NCI-H69 (cell line): ENCODE data around the gene NFIA.
A peak's percentile ranks its signal among the peaks of the same experiment; 100 is the strongest.
"Not testable (repeated sequence)": the region's sequence is repeated elsewhere in the genome, so short reads cannot be mapped to it uniquely, and the experiment has no call there.

Experiments
- DNase-seq: peaks from one replicate; lab custom pipeline; 2025; lab: John Stamatoyannopoulos, UW

NFIA gene

DNA sequence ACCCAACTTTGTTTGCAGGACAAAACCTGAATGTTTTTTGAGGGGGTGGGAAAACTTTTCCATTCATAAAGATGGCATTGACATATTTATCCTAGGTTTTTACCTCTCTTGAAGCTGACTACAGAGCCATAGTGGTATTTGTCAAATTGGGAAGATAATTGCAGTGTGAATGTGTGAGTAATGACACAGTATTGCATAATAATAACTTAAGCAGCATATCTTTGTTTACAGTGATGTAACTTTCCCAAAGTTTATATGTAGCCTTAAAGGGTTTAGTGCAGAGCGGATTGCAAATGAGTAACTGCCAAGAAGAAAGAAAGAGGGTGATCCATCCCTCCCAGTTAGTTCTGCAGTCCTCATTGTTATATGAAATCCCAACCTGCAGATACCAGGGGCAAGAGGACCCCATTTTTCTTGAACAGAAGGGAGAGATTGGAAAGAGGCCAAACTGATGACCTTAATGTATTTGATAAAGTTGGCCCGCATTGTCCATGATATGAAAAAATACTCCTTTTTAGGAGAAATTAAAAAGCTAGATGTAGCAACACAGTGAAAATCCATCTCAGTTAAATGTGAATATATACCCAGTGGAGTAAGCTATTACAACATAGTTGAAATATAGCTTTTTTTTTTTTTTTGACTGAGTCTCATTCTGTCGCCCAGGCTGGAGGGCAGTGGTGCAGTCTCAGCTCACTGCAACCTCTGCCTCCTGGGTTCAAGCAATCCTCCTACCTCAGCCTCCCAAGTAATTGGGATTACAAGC is 23.7 kb upstream of the NFIA start:
- peak; percentile 40 for DNase-seq

DNA sequence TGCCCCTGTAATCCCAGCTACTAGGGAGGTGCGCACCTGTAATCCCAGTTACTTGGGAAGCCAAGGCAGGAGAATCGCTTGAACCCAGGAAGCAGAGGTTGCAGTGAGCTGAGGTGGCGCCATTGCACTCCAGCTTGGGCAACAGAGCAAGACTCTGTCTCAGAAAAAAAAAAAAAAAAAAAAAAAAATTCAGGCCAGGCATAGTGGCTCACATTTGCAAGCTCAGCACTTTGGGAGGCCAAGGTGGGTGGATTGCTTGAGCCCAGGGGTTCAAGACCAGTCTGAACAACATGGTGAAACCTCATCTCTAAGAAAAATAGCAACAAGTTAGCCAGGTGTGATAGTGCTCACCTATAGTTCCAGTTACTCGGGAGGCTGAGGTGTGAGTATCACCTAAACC is 20.8 kb upstream of the NFIA start:
- DNase-seq: peak; percentile 9

DNA sequence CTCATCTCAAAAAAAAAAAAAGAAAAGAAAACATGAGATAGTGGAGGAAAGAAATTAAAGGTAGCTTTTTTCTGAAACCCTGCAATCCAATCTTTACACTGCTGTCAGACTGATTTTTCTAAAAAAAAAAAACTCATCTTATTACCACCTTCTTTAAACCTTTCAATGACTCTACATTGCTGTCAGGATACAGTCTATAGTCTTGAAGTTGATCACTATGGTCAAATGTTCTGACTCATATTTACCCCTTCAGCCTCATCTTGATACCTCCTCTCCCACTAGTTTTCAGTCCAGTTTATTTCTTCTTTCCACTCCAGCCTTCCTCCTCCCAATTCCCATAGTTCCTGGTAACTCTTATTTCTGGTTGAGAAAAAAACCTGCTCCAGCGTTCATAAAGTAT is 17.7 kb upstream of the NFIA start:
- DNase-seq: no peak

DNA sequence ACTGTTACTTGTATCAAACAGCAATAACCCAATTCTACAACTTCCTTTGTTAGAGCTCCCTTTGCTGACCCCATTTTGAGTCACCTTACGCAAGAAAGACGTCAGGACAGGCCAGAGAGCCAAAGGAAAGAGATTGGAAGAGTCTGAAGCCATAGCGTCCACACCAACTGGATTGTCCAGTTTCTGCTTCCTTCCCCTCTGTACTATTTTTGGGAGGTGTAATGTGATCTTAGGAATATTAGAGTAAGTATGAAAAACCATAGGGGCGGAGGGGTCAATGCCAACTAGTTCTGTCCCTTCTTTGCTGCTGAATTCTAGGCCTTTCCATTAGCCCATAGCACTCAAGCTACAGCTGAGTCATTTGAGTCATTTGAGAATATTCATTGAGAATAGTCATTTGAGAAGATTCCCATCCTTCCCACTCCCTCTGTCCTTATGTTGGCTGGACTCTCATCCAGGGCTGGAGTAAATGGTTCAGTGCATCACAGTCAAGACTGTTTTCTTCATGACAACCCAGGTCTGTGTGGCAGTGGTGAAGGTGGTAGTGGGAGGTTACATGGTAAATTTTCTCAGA is 14.8 kb upstream of the NFIA start:
- DNase-seq: no peak

DNA sequence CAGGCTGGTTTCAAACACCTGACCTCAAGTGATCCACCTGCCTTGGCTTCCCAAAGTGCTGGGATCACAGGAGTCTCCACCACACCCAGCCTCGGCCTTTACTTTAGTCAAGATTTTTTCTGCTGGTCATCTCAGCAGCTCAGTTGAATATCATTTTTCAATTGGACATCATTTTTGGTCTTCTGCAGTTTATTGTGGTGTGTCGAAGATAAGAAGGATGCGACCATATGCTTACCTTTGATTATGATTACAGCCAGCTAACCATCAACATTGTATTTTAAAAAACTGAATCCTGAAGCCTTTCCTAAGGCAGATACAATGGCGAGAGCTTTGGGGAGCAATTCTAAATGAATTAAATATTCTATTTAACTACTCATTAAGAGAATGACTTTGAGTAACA is 12.3 kb upstream of the NFIA start:
- no peak for DNase-seq

DNA sequence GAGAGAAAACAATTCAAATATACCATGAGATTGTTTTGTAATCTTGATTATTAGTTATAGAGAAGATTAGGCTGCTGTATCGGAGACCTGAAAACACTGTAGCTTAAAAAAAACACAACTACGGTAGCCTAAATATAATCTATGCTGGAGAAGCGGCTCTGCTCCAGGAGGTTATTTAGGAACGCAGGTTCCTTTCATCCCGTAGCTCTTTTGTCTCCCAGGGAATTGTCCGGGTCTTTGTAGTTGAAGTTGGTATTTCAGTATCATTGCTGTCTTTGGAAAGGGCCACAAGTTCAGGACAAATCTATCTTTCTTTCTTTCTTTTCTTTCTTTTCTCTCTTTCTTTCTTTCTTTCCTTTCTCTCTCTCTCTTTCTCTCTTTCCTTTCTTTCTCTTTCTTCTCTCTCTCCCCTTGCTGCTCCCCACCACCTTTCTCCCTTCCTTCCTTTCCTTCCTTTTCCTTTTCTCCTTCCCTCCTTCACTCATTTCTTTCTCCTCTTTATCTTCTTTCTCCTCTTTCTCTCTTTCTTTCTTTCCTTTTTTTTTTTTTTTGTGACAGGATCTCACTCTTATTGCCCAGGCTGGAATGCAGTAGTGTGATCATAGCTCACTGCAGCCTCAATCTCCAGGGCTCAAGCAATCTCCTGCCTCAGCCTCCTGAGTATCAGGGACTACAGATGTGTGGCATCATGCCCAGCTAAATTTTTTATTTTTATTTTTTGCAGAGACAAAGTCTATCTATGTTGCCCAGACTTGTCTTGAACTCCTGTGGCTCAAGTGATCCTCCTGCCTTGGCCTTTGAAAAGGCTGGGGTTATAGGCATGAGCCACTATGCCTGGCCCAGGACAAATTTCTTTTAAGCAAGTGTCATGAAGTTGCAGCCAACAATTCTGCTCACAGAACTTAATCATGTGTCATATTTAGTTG is 10.9 kb upstream of the NFIA start:
- no peak for DNase-seq

DNA sequence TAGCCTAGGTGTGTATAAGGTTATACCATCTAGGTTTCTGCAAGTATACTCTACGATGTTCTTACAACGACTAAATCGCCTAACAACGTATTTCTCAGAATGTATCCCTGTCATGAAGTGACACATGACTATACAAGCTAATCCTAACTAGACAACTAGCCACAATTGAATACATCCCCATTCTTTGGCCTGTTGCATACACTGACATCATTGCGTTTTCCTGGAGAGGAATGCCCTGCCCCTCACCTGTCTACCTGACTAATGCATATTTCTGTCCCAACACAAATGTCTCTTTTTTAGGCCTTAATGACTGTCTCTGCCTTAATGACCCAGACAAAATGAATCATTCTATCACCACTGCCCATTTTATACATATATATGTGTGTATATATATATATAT is 8.5 kb upstream of the NFIA start:
- no peak for DNase-seq

DNA sequence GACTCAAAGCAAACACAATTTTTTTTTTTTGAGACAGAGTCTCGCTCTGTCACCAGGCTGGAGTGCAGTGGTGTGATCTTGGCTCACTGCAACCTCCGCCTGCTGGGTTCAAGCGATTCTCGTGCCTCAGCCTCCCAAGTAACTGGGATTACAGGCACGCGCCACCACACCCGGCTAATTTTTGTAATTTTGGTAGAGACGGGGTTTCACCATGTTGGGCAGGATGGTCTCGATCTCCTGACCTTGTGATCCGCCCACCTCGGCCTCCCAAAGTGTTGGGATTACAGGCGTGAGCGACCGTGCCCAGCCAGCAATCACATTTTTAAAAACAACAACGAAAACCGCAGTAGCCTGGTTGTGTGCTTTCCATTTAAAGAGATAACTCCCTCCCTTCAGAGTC is 6.5 kb upstream of the NFIA start:
- not testable (repeated sequence) for DNase-seq

DNA sequence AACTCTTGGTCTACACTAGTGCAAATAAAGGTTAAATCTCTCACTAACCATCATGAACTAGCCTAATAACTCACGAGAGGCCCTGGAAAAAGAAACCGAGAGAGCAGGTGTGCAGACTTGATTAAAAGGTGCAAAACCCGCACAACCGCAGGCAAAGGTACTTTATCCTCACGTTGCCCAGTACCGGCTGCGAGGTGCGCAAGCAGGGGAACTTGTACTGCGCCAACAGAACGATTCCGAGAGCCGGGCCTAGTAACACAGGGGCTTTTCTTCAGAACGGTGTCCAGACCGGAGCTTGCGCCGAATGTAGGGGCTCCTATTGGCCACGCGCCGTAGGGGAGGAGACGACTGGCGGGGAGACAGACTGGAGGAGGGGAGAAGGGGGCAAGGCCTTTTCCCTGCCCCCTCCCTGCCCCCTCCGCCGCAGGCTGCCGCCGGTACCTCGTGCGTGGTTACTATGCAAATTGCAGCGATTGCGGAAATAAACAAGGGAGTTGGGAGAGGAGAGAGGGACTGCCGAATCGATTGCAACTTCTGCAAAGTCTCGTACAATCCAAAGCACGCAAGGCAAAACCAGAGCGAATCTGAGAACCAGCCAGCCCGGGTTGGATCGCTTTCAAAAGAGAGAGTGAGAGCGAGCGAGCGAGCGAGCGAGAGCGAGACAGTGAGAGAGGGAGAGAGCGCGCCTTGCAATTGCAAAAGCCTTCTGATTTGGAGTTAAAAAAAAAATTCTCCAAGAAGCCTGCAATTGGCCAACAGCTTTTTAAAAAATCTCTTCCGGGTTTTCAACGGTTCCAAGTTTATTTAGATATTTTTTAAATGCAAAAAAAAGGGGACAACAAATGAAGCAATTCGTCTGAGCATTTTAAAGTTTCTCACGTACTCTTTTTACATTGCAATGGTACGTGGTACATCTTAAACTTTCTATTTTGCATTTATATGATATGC is 5.4 kb upstream of the NFIA start:
- peak; percentile 97 for DNase-seq

DNA sequence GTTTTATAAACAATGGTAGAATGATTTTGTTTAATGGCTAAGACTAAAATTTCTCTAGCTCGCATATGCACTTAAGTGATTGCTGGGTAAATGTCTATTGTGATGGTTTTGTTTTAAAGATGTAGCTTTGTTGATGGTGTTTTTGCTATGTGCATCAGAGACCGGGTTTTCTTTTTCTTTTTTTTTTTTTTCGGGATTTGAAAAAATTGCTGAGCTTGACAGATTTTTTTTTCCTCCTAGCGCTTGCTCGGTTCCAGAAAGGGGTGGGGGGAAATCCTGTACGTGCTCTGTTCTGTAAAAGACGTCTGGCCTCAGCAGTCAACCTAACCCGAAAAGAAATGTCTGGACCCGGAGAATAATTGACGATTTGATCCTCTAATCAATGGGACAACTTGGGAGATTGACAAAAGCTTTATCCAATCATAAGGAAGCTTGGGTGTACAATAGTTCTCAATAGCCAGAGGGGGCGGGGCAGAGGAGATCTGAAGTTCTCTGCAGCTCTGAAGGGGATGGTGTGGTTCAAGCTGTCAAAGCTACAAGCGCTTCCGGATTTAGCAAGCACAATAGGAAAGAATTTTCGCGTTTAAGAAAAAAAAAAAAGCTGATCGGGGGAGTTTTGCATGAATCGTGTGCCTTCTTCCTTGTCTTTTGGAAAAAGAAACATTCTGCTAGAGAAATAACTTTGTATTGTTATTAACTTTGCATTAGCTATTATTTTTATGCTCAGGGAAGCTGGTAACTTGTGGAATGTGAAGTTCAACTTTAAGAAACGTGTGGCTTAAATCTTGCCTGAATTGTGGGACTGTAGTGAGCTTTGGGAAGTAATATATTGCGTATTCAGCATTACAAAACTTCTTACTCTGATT is 4.5 kb upstream of the NFIA start:
- peak; percentile 99 for DNase-seq

DNA sequence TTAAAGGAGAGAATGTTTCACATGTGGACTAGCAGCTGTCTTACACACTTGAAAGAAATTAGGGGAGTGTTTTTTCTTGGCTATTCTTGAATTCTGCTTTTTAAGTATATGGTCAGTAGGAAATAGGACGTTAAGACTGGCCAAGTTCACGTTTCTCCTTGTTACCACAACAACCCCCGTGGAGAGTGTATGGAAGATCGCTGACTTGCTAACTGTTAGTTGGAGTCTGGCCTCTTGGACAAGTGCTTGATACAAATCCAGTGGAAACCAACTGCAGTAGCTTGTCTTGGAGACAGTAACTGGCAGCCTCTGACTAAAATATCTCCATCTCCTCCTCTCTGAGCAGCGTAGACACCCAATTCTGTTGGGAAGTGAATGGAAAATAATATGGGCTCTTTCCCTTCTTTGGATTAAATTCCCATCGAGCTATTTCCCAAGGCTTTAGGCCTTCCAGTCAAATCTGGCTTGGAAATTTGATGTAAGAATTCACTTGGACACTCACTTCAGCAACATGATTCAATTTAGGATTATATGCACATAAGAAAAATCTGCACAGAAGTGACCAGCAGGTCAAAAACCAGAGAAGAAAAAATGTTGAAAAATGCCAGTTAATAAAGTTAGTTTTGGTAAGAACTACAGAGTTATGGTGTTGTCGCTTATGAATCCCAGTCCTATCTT is 3.6 kb upstream of the NFIA start:
- peak; percentile 52 for DNase-seq

DNA sequence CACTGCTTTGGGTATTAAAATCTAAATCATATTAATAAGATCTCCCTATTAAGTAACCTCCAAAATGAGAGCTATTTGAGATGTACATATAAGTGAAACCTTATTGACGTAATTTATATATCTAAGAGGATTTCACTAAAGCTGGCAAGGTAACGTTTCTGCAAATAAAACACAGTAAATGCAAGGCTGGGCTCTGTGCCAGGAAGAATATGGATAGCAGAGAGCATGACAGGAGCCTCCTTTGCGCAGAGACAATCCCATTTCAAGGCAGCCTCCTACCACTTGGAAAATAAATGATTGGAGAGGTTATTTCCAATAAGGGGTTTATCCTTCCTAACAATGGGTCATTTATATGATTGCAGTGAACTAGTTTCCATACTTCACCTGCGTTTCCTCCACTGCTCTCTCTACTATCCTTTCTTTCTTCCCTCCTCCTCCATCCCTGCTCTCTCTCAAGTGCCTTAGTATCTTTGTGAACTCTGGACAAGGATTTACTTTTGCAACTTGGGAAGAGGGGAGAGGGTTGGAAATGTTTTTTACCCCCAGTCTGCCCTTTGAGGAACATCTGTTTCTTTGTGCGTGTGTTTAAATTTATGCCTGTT is 3.0 kb upstream of the NFIA start:
- peak; percentile 87 for DNase-seq

DNA sequence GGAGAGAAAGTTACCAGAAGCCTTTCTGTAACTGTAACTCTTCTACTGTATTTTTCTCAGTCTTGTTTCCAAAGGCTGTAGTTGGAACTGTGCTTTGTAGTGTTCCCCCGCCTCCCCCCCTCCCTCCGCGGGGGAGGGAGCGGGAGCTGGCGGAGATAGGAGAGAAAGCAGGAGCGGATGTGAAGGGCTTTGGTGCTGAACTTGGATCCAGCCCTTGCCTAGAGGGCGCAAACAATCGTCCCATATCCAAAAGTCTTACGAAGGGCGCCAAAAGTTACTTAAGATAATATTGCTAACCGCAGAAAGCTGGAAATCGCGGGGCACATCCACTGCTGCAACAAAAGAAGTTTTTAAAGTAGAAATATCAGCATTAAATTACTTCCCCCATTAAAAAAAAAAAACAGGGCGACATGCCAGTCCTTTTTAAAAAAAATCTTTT is 2.4 kb upstream of the NFIA start:
- DNase-seq: peak; percentile 90

DNA sequence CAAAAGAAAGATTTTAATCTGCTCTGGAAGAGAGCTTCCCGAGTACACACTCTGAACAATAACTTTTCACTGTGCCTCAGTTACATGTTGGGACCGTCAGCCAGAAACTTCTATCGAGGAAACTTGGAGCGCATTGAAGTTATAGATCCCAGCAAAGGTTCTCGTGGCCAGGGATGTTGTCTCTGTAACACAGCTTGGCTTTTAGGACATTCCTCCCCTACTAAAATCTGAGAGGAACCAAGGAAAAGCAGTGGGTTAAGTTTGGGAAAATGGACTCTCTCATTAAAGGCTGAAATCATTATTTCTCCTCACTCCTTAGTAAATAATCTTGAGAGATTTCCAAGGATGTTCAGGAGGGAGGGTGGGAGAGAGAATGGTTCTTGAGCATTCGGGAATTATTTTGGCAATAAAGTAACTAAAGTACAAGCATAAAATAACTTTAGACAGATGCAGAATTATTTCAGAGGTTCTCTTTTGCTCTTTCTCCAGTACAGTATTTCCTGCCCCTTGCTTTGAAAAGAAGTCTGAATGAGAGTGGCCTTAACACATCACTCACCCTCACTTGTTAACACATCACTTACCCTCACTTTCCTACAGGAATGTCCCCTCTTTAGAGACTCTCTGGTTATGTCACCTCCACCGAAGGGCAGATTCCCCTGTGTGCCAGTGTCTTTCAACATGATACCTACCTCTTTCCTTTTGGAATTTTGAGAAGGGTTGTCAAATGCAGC is 1.8 kb upstream of the NFIA start:
- DNase-seq: peak; percentile 53

DNA sequence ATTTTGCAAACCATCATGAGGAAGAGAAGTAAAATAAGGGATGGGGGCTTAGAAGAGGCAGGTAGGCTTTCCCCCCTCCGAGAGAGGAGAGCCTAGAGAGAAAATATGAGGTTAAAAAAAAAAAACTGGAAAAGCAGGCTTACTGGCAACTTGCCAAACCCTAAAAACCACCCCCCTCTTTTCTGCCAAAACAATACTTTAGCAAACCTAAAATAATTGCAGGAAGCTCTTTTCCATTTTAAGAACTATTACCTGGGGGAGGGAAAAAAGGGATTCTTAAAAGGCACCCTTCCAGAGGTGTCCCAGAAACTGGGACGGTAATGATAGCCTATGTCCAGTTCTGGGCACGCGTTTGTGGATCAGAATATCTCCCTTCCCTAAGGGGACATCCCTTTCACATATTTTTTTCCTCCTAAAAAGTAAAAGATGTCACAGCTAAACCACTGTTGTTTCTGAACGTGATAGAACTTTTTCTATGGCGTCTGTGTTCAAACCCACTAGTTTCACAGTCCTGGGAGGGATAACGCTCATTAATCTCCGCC is 1.1 kb upstream of the NFIA start:
- DNase-seq: peak; percentile 58

DNA sequence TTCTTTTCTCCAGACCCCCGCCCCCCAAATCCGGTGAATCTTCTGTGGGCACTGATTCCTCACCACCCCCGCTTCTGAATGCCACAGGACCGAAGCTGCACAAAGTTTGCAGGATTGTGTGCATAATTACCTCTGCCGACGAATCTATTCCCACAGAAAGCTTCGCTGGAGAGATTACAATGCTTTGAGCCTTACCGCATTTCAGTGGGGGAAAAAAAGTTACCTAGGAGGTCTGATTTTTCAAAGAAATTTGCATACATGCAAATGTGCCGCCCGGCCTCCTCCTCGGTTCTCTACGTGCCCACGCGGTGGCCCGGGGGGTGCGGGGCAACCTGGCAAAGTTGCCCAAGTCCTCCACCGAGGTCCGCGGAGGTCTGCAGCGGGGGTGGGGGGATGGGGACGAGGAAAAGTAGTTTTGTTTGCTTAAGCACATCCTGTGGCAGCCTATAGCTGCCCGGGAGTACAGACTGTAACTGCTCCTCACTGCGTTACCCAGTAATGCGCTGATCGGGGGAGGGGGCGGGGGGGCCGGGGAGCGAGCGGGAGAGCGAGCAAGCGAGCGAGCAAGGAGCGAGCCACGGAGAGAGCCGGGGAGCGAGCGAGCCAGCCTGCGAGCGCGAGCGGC is 563 bp upstream of the NFIA start:
- DNase-seq: peak; percentile 85

DNA sequence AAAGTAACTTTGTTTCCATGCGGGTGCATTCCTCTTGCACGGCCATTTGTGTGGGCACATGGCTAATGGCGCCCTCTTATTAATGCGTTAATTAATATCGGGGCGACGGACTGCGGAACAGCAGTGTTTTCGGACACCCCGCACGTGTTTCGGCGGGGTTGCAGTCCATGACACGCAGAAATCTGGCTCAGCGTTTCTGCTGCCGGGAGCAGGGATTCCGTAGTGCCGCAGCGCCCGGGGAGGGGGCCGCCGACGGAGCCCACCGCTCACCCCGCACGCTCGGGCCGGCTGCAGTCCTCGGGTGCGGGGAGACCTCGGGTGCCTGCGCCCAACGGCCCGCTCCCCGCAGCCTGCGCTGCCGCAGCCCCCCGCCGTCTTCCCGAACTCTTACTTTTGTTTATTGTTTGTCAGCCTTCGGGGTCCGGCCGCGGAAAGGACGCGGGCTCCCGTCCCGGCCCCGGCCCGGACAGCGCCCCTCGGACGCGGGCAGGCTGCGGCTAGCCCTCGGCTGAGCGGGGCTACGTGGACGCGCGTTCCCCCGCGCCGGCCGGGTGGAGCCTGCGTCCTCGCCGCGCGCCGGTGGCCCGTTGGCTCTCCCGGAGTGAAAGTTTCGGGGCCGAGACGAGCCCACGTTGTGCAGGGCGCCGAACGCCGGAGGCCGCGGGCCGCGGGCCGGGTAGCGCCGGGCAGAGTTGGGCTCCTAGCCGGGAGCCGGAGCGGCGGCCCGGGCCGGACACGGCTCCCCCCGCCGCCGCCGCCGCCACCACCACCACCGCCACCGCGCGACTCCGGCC is 849 bp downstream of the NFIA start:
- DNase-seq: peak; percentile 59
